ENCODE measurements around the gene USP49. TPM values are rescaled to one million over a fixed set of nuclear protein-coding genes. Genes with fewer than 3 reads are reported as not detected.

USP49 gene
- total and polyA plus RNA-seq, 2 of the 13 experiments (the other 11 are each of a cell fraction or from before 2014, with no cell fraction given), result 2.9 to 4.3 TPM

DNA sequence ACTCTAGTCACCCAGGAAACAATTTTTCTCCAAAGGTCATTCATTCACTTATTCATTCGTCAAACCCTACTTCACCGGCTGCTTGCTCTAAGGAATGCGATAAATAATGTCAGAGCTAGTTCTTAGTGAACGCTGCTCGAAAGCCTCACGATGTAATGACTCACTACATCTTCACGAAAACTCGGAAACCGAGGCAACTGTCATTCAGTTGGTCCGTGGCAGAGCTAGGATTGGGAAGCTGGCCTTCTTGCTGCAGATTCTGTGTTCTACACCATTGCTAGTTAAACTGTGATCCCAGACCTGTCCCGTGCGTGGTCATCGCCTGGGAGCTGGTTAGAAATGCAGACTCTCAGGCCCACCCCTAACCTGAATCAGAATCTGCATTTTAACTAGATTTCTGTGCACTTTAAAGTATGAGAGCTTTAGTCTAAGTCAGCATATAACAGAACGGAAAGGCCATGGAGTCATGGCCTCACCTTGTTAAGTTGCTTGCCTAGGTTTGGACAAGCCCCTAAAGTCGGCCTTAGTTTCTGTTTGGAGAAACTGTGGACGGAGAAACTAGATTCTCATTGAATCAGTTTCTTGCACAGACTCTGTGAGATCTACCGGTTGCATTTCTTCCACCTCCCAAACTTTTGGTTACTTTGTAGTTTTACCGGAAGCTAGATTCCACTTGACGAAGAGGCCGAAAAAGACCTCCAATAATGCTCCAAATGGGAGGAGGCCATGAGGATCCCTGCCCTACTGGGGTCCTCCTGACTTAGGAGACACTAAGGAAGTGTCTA lies 47.1 kb upstream of the USP49 start (continued):
- TF ChIP-seq ZNF615 (CRISPR knock-in tag; IDR thresholded peaks at IDR 0.05; ENCODE audit: borderline replicate concordance) (0 out of 2 replicates have a peak, but pooled peaks have one; percentile 55), FIP1L1 (IDR thresholded peaks at IDR 0.05; ENCODE audit: borderline replicate concordance, insufficient read depth, low read depth, low read length) (no peak), ZNF432 (CRISPR knock-in tag; IDR thresholded peaks at IDR 0.05; ENCODE audit: borderline replicate concordance) (no peak), KLF15 (CRISPR knock-in tag; IDR thresholded peaks at IDR 0.05; ENCODE audit: borderline replicate concordance) (no peak), SMAD3 (CRISPR knock-in tag; IDR thresholded peaks at IDR 0.05) (0 out of 2 replicates have a peak, but pooled peaks have one; percentile 12), ZNF7 (CRISPR knock-in tag; IDR thresholded peaks at IDR 0.05) (no peak), LCORL (IDR thresholded peaks at IDR 0.05) (no peak), LCORL (CRISPR knock-in tag; IDR thresholded peaks at IDR 0.05) (no peak), RARA (CRISPR knock-in tag; IDR thresholded peaks at IDR 0.05) (no peak), IRX3 (CRISPR knock-in tag; IDR thresholded peaks at IDR 0.05; ENCODE audit: borderline replicate concordance, low read depth) (no peak), ZBTB7A (CRISPR knock-in tag; IDR thresholded peaks at IDR 0.05) (peak; percentile 23; the same call in 1 of the 2 replicates), FOXM1 (CRISPR knock-in tag; IDR thresholded peaks at IDR 0.05) (no peak), ZNF777 (CRISPR knock-in tag; IDR thresholded peaks at IDR 0.05) (no peak), RFXANK (CRISPR knock-in tag; IDR thresholded peaks at IDR 0.05) (no peak), ZNF101 (CRISPR knock-in tag; IDR thresholded peaks at IDR 0.05; ENCODE audit: borderline replicate concordance, low read depth) (no peak), ZNF619 (CRISPR knock-in tag; IDR thresholded peaks at IDR 0.05) (no peak; the same call in 1 of the 2 replicates), ZNF136 (CRISPR knock-in tag; IDR thresholded peaks at IDR 0.05; ENCODE audit: low read depth) (no peak), RBAK (CRISPR knock-in tag; IDR thresholded peaks at IDR 0.05) (no peak), ZNF274 (CRISPR knock-in tag; IDR thresholded peaks at IDR 0.05) (no peak), PAWR (CRISPR knock-in tag; IDR thresholded peaks at IDR 0.05; ENCODE audit: borderline replicate concordance) (no peak), ZNF737 (CRISPR knock-in tag; IDR thresholded peaks at IDR 0.05; ENCODE audit: borderline replicate concordance) (no peak), SALL1 (CRISPR knock-in tag; IDR thresholded peaks at IDR 0.05) (0 out of 2 replicates have a peak, but pooled peaks have one; percentile 7)
- TF ChIP-seq, protein P1, sequence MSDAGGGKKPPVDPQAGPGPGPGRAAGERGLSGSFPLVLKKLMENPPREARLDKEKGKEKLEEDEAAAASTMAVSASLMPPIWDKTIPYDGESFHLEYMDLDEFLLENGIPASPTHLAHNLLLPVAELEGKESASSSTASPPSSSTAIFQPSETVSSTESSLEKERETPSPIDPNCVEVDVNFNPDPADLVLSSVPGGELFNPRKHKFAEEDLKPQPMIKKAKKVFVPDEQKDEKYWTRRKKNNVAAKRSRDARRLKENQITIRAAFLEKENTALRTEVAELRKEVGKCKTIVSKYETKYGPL (CRISPR knock-in tag; IDR thresholded peaks at IDR 0.05), result 0 out of 2 replicates have a peak, but pooled peaks have one; percentile 20
- TF ChIP-seq, protein P2, sequence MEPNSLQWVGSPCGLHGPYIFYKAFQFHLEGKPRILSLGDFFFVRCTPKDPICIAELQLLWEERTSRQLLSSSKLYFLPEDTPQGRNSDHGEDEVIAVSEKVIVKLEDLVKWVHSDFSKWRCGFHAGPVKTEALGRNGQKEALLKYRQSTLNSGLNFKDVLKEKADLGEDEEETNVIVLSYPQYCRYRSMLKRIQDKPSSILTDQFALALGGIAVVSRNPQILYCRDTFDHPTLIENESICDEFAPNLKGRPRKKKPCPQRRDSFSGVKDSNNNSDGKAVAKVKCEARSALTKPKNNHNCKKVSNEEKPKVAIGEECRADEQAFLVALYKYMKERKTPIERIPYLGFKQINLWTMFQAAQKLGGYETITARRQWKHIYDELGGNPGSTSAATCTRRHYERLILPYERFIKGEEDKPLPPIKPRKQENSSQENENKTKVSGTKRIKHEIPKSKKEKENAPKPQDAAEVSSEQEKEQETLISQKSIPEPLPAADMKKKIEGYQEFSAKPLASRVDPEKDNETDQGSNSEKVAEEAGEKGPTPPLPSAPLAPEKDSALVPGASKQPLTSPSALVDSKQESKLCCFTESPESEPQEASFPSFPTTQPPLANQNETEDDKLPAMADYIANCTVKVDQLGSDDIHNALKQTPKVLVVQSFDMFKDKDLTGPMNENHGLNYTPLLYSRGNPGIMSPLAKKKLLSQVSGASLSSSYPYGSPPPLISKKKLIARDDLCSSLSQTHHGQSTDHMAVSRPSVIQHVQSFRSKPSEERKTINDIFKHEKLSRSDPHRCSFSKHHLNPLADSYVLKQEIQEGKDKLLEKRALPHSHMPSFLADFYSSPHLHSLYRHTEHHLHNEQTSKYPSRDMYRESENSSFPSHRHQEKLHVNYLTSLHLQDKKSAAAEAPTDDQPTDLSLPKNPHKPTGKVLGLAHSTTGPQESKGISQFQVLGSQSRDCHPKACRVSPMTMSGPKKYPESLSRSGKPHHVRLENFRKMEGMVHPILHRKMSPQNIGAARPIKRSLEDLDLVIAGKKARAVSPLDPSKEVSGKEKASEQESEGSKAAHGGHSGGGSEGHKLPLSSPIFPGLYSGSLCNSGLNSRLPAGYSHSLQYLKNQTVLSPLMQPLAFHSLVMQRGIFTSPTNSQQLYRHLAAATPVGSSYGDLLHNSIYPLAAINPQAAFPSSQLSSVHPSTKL (CRISPR knock-in tag; IDR thresholded peaks at IDR 0.05), result no peak; the same call in 1 of the 2 replicates
- TF ChIP-seq, protein P3, sequence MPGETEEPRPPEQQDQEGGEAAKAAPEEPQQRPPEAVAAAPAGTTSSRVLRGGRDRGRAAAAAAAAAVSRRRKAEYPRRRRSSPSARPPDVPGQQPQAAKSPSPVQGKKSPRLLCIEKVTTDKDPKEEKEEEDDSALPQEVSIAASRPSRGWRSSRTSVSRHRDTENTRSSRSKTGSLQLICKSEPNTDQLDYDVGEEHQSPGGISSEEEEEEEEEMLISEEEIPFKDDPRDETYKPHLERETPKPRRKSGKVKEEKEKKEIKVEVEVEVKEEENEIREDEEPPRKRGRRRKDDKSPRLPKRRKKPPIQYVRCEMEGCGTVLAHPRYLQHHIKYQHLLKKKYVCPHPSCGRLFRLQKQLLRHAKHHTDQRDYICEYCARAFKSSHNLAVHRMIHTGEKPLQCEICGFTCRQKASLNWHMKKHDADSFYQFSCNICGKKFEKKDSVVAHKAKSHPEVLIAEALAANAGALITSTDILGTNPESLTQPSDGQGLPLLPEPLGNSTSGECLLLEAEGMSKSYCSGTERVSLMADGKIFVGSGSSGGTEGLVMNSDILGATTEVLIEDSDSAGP (CRISPR knock-in tag; IDR thresholded peaks at IDR 0.05; ENCODE audit: borderline replicate concordance), result no peak
